Activated T-helper 17 cell treated with anti-CD3 and anti-CD28 coated beads, Interleukin-2, amount 50 U/mL, for 72 hours (primary cell): ENCODE data around the gene CNOT4. TPM values are rescaled to one million over a fixed set of nuclear protein-coding genes. Genes with fewer than 3 reads are reported as not detected.

Source experiments
- ATAC-seq: fragments of 150-1000 bp; cut with Tn5 transposase; replicated peaks from 2 replicates; pipeline ENCODE4 v1.10.0; 2021; ENCODE audit warnings: mild to moderate bottlenecking, moderate library complexity
- H3K27ac Mint-ChIP-seq: one replicate; pipeline ENCODE4 v1.8.0; 2022; ENCODE audit warnings: mixed read lengths
- H3K27me3 Mint-ChIP-seq: one replicate; pipeline ENCODE4 v1.8.0; 2022; ENCODE audit warnings: mixed read lengths
- H3K36me3 Mint-ChIP-seq: one replicate; pipeline ENCODE4 v1.8.0; 2022; ENCODE audit warnings: low read depth, mild to moderate bottlenecking, mixed read lengths
- H3K4me1 Mint-ChIP-seq: one replicate; pipeline ENCODE4 v1.8.0; 2022; ENCODE audit warnings: mixed read lengths
- H3K4me3 Mint-ChIP-seq: one replicate; pipeline ENCODE4 v1.8.0; 2022; ENCODE audit warnings: mild to moderate bottlenecking, mixed read lengths
- H3K9me3 Mint-ChIP-seq: one replicate; pipeline ENCODE4 v1.8.0; 2022; ENCODE audit warnings: mixed read lengths
- total RNA-seq, 2 donors: library from RNA; stranded (reverse); gene quantifications; one replicate each; pipeline ENCODE4 v1.2.3, GENCODE V29; 2022

CNOT4 gene
- total RNA-seq, 2 donors from 2014 or later = 20.1 to 28.1 TPM

- ATAC-seq = peak; percentile 50
- Mint-ChIP-seq H3K4me1 (no peaks in the 10 kb centered on the region), H3K4me3 (no peak overlapping the region), H3K27ac (no peak overlapping the region), H3K9me3 (no peaks in the 10 kb centered on the region), H3K36me3 (peaks cover 23% of the 10 kb centered on the region), H3K27me3 (no peaks in the 10 kb centered on the region)
Observed at GRCh38 chr7:135383525-135384175, 126.3 kb downstream of the CNOT4 start.

GRCh38 chr7:135382173-135382572 is 127.7 kb downstream of the CNOT4 start:
- no peak overlapping the region for H3K27ac Mint-ChIP-seq
- H3K9me3 Mint-ChIP-seq = no peaks in the 10 kb centered on the region
- peaks cover 8% of the 10 kb centered on the region for H3K36me3 Mint-ChIP-seq
- no peak for ATAC-seq
- no peaks in the 10 kb centered on the region for H3K4me1 Mint-ChIP-seq
- no peak overlapping the region for H3K4me3 Mint-ChIP-seq
- H3K27me3 Mint-ChIP-seq = no peaks in the 10 kb centered on the region

GRCh38 chr7:135381369-135381768 is 128.5 kb downstream of the CNOT4 start:
- Mint-ChIP-seq H3K36me3 (peaks cover 2% of the 10 kb centered on the region), H3K4me1 (no peaks in the 10 kb centered on the region), H3K9me3 (no peaks in the 10 kb centered on the region), H3K27ac (no peak overlapping the region), H3K4me3 (no peak overlapping the region), H3K27me3 (no peaks in the 10 kb centered on the region)
- no peak for ATAC-seq

- H3K4me1 Mint-ChIP-seq = no peaks in the 10 kb centered on the region
Observed at GRCh38 chr7:135380351-135380750, 129.6 kb downstream of the CNOT4 start.

GRCh38 chr7:135377171-135377570 is 132.7 kb downstream of the CNOT4 start:
- Mint-ChIP-seq H3K27me3 (no peaks in the 10 kb centered on the region), H3K27ac (no peak overlapping the region), H3K4me3 (no peak overlapping the region), H3K9me3 (no peaks in the 10 kb centered on the region), H3K4me1 (no peaks in the 10 kb centered on the region), H3K36me3 (peaks cover 5% of the 10 kb centered on the region)
- ATAC-seq = no peak

More at GRCh38 chr7:135380351-135380750, 129.6 kb downstream of the CNOT4 start:
- H3K9me3 Mint-ChIP-seq = no peaks in the 10 kb centered on the region
- H3K36me3 Mint-ChIP-seq = no peaks in the 10 kb centered on the region
- H3K27ac Mint-ChIP-seq = no peak overlapping the region
- no peak overlapping the region for H3K4me3 Mint-ChIP-seq
- H3K27me3 Mint-ChIP-seq = no peaks in the 10 kb centered on the region
- no peak for ATAC-seq

- H3K9me3 Mint-ChIP-seq = no peaks in the 10 kb centered on the region
- H3K4me3 Mint-ChIP-seq = no peak overlapping the region
- peak; percentile 44 for ATAC-seq
- no peak overlapping the region for H3K27ac Mint-ChIP-seq
- no peaks in the 10 kb centered on the region for H3K4me1 Mint-ChIP-seq
- no peaks in the 10 kb centered on the region for H3K27me3 Mint-ChIP-seq
- peaks cover 5% of the 10 kb centered on the region for H3K36me3 Mint-ChIP-seq
Observed at GRCh38 chr7:135375908-135376699, 133.8 kb downstream of the CNOT4 start.

- H3K36me3 Mint-ChIP-seq = peaks cover 10% of the 10 kb centered on the region
- H3K4me1 Mint-ChIP-seq = no peaks in the 10 kb centered on the region
- no peak for ATAC-seq
Observed at GRCh38 chr7:135374736-135375135, 135.2 kb downstream of the CNOT4 start.

GRCh38 chr7:135372222-135372621 is 137.7 kb downstream of the CNOT4 start:
- Mint-ChIP-seq H3K36me3 (peaks cover 14% of the 10 kb centered on the region), H3K4me3 (no peak overlapping the region), H3K9me3 (no peaks in the 10 kb centered on the region), H3K4me1 (no peaks in the 10 kb centered on the region), H3K27ac (no peak overlapping the region), H3K27me3 (no peaks in the 10 kb centered on the region)
- no peak for ATAC-seq

More at GRCh38 chr7:135374736-135375135, 135.2 kb downstream of the CNOT4 start:
- Mint-ChIP-seq H3K27ac (no peak overlapping the region), H3K27me3 (no peaks in the 10 kb centered on the region), H3K9me3 (no peaks in the 10 kb centered on the region), H3K4me3 (no peak overlapping the region)

GRCh38 chr7:135370656-135371055 is 139.2 kb downstream of the CNOT4 start:
- no peaks in the 10 kb centered on the region for H3K9me3 Mint-ChIP-seq
- no peak for ATAC-seq

GRCh38 chr7:135369405-135369804 is 140.5 kb downstream of the CNOT4 start:
- H3K4me3 Mint-ChIP-seq = no peak overlapping the region
- H3K27me3 Mint-ChIP-seq = no peaks in the 10 kb centered on the region
- ATAC-seq = peak; percentile 35
- H3K9me3 Mint-ChIP-seq = no peaks in the 10 kb centered on the region
- H3K36me3 Mint-ChIP-seq = peaks cover 19% of the 10 kb centered on the region
- H3K27ac Mint-ChIP-seq = peak overlapping the region; percentile 29
- no peaks in the 10 kb centered on the region for H3K4me1 Mint-ChIP-seq

More at GRCh38 chr7:135370656-135371055, 139.2 kb downstream of the CNOT4 start:
- no peaks in the 10 kb centered on the region for H3K4me1 Mint-ChIP-seq
- no peak overlapping the region for H3K4me3 Mint-ChIP-seq
- no peak overlapping the region for H3K27ac Mint-ChIP-seq
- no peaks in the 10 kb centered on the region for H3K27me3 Mint-ChIP-seq
- peaks cover 14% of the 10 kb centered on the region for H3K36me3 Mint-ChIP-seq

- H3K36me3 Mint-ChIP-seq = peaks cover 27% of the 10 kb centered on the region
- no peaks in the 10 kb centered on the region for H3K9me3 Mint-ChIP-seq
- H3K27ac Mint-ChIP-seq = peak overlapping the region; percentile 29
- no peaks in the 10 kb centered on the region for H3K27me3 Mint-ChIP-seq
- no peak for ATAC-seq
- H3K4me3 Mint-ChIP-seq = no peak overlapping the region
- H3K4me1 Mint-ChIP-seq = no peaks in the 10 kb centered on the region
Observed at GRCh38 chr7:135368416-135369186, 141.3 kb downstream of the CNOT4 start.

- ATAC-seq = no peak
- Mint-ChIP-seq H3K36me3 (peaks cover 36% of the 10 kb centered on the region), H3K4me3 (no peak overlapping the region), H3K27ac (no peak overlapping the region), H3K4me1 (no peaks in the 10 kb centered on the region), H3K9me3 (no peaks in the 10 kb centered on the region), H3K27me3 (no peaks in the 10 kb centered on the region)
Observed at GRCh38 chr7:135366843-135367508, 142.9 kb downstream of the CNOT4 start.

GRCh38 chr7:135365721-135366120 is 144.2 kb downstream of the CNOT4 start:
- Mint-ChIP-seq H3K4me1 (no peaks in the 10 kb centered on the region), H3K36me3 (peaks cover 46% of the 10 kb centered on the region), H3K9me3 (no peaks in the 10 kb centered on the region), H3K27me3 (no peaks in the 10 kb centered on the region), H3K4me3 (no peak overlapping the region), H3K27ac (no peak overlapping the region)
- ATAC-seq = no peak

- H3K4me3 Mint-ChIP-seq = no peak overlapping the region
- H3K27me3 Mint-ChIP-seq = no peaks in the 10 kb centered on the region
- no peaks in the 10 kb centered on the region for H3K4me1 Mint-ChIP-seq
- peaks cover 36% of the 10 kb centered on the region for H3K36me3 Mint-ChIP-seq
- no peaks in the 10 kb centered on the region for H3K9me3 Mint-ChIP-seq
- ATAC-seq = no peak
- H3K27ac Mint-ChIP-seq = no peak overlapping the region
Observed at GRCh38 chr7:135364206-135364605, 145.7 kb downstream of the CNOT4 start.
